ENCODE measurements around the gene EPHA8. TPM values are rescaled to one million over a fixed set of nuclear protein-coding genes. Genes with fewer than 3 reads are reported as not detected.

EPHA8 gene
- polyA plus RNA-seq, 2 of the 4 experiments (the other 2 are of a cell fraction) = not detected

DNA sequence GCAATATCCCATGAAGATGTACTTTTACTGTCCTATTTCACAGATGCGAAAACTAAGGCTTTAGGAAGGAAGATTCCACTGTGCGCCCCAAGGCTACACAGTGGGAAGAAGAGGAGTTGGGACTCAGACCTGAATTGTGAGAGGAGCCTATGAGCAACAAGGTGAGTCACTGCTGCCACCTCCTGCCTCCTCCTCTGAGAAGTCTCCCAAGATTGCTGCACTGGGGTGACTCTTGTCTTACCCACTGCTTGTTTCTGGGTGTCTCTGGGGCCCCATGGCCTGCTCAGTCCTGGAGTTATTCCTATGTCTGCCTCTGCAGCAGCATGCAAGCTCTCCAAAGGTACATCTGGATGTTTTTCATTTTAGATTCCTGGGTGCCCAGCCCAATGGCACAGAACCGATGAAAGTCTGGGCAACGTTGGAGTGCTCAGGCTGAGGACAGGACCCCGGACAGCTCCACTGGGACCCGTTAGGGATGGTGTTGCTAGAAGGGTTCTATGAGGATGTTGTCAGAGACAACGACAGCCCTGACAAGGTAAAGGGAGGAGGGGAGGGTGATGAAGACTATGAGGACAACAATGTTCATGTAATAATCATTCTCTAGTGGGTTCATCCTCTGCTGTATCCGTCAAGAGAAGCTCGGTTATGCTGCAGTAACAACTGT, 62.1 kb downstream of the EPHA8 start (continued):
- TF ChIP-seq MAFK (IDR thresholded peaks at IDR 0.05; ENCODE audit: partially characterized antibody) (no peak), HOXB13 (CRISPR knock-in tag; IDR thresholded peaks at IDR 0.05; ENCODE audit: low read depth) (no peak)

DNA sequence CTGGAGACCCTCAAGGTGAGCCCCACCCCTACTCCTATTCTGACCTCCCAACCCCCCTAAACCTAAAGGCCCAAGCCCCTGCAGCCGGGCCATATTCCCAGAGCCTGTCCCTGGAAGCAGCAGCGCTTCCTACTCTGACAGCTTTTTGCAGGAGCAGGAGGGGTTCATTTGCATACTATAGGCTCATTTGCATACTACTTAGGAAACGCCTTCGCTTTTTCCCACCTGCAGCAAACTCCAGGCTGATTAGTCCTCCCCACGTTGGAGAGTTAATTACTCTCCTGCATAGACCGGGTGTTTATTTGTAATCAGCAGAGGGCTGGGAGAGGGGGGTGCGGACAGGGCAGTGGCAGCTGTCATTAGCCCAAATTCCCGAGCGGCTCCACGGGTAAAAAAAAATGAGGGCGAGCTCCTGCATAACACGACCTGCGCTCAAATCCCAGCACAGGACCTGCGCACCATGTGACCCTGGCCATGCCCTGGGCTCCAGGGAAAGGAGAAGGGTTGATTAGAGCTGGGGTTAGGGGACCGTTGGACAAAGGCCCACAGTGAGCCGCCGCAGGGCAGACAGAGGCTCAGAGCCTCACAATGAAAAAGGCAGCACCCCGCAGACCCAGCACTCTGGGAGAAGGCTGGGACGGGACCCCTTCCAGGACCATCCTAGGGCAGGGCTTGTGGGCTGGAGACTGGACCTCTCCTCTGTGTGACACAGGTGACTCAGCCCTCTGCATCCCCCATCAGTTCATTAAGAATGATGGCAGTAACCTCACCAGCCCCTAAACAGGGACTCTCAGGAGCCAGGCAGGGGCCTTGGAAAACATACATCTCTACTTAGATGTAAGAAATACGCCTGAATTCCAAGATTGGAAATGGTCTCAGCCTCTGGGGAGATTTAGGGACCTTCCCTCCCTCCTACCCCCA, 63.2 kb downstream of the EPHA8 start:
- POLR2A ChIA-PET = no interaction called here
- H3K4me1 ChIP-seq = no peaks in the 10 kb centered on the region
- CTCF ChIA-PET = interaction anchor here (1.0 kb wide), 2 partner anchors 15 to 209 kb away, joined by 3 read pairs; no protein-coding TSS in a partner anchor
- TF ChIP-seq RARB (CRISPR knock-in tag; IDR thresholded peaks at IDR 0.05) (no peak), JUNB (IDR thresholded peaks at IDR 0.05) (no peak), KDM5A (IDR thresholded peaks at IDR 0.05) (no peak), CBX8 (IDR thresholded peaks at IDR 0.05) (no peak), ZSCAN20 (CRISPR knock-in tag; IDR thresholded peaks at IDR 0.05) (no peak), RCOR1 (IDR thresholded peaks at IDR 0.05; ENCODE audit: low read depth, low read length) (no peak), EHF (CRISPR knock-in tag; IDR thresholded peaks at IDR 0.05) (no peak), HDAC2 (IDR thresholded peaks at IDR 0.05) (no peak), ZC3H11A (IDR thresholded peaks at IDR 0.05) (no peak), ZFP36 (IDR thresholded peaks at IDR 0.05; ENCODE audit: borderline replicate concordance, partially characterized antibody) (no peak), CHD4 (IDR thresholded peaks at IDR 0.05; ENCODE audit: borderline replicate concordance) (no peak), FOSL2 (IDR thresholded peaks at IDR 0.05) (no peak), FOSL2 (CRISPR knock-in tag; IDR thresholded peaks at IDR 0.05) (no peak)
- TF ChIP-seq, protein P1, sequence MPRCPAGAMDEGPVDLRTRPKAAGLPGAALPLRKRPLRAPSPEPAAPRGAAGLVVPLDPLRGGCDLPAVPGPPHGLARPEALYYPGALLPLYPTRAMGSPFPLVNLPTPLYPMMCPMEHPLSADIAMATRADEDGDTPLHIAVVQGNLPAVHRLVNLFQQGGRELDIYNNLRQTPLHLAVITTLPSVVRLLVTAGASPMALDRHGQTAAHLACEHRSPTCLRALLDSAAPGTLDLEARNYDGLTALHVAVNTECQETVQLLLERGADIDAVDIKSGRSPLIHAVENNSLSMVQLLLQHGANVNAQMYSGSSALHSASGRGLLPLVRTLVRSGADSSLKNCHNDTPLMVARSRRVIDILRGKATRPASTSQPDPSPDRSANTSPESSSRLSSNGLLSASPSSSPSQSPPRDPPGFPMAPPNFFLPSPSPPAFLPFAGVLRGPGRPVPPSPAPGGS (IDR thresholded peaks at IDR 0.05) = no peak
- no peak overlapping the region for H3K4me2 ChIP-seq
- 20% methylated on average over 10 of the region's 20 CpGs for WGBS (ENCODE audit: missing lambda C conversion rate)
- ATAC-seq = no peak
- no peak overlapping the region for H3K4me3 ChIP-seq
- no peak for DNase-seq (ENCODE audit: low read depth in 1 of 2, low spot score in 1 of 2)
- H3K9me3 ChIP-seq = no peaks in the 10 kb centered on the region
- FAIRE-seq = no peak
- no peak overlapping the region for H3K27ac ChIP-seq

DNA sequence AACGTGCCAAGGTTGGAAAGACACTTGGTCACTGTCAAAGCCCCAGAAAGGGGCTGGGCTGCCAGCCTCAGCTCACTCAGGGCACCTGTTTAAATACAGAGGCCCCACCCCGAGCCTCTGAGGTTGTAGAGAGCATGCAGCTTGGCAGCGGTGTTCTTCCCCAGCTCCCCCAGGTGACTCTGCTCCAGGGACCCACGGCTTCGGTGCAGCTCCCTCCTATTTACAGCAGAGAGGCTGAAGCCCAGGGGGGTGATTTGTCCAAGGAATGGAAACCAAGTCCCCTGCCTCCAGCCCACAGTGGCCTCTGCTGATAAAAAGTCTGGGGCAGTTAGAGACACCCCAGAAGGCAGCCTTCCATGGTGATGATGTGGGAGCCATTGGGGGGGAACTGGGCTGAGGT, 64.0 kb downstream of the EPHA8 start:
- H3K4me3 ChIP-seq = no peak overlapping the region
- no peaks in the 10 kb centered on the region for H3K9me3 ChIP-seq
- no peak overlapping the region for H3K27ac ChIP-seq
- ATAC-seq (no peak), FAIRE-seq (no peak), DNase-seq (ENCODE audit: low read depth in 1 of 2, low spot score in 1 of 2) (no peak)
- no peak for TF ChIP-seq EHF (CRISPR knock-in tag; IDR thresholded peaks at IDR 0.05)
- no peak for TF ChIP-seq CEBPB (IDR thresholded peaks at IDR 0.05)
- no peak for TF ChIP-seq ZFP36 (IDR thresholded peaks at IDR 0.05; ENCODE audit: borderline replicate concordance, partially characterized antibody)
- TF ChIP-seq HOXB13 (CRISPR knock-in tag; IDR thresholded peaks at IDR 0.05; ENCODE audit: low read depth) = no peak
- no peak for TF ChIP-seq TFCP2L1 (CRISPR knock-in tag; IDR thresholded peaks at IDR 0.05)
- no peak for TF ChIP-seq KDM1A (IDR thresholded peaks at IDR 0.05; ENCODE audit: low read depth)
- no peak for TF ChIP-seq PHF8 (IDR thresholded peaks at IDR 0.05; ENCODE audit: borderline replicate concordance, low read depth)
- TF ChIP-seq TP53 (CRISPR knock-in tag; IDR thresholded peaks at IDR 0.05) = no peak
- TF ChIP-seq CHD4 (IDR thresholded peaks at IDR 0.05; ENCODE audit: borderline replicate concordance) = no peak
- TF ChIP-seq, protein P2, sequence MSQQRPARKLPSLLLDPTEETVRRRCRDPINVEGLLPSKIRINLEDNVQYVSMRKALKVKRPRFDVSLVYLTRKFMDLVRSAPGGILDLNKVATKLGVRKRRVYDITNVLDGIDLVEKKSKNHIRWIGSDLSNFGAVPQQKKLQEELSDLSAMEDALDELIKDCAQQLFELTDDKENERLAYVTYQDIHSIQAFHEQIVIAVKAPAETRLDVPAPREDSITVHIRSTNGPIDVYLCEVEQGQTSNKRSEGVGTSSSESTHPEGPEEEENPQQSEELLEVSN (IDR thresholded peaks at IDR 0.05; ENCODE audit: borderline replicate concordance, low read depth) = no peak
- H3K4me2 ChIP-seq = no peak overlapping the region
- 20% methylated on average over 1 of the region's 5 CpGs for WGBS (ENCODE audit: missing lambda C conversion rate)
- no peaks in the 10 kb centered on the region for H3K4me1 ChIP-seq
- CTCF ChIA-PET = no interaction called here
- POLR2A ChIA-PET = no interaction called here
